Measurements from ENCODE around the gene FEZF2. TPM values are rescaled to one million over a fixed set of nuclear protein-coding genes. Genes with fewer than 3 reads are reported as not detected.

The FEZF2 gene
- total RNA-seq, 1 donor from 2014 or later: 7.6 TPM

DNA sequence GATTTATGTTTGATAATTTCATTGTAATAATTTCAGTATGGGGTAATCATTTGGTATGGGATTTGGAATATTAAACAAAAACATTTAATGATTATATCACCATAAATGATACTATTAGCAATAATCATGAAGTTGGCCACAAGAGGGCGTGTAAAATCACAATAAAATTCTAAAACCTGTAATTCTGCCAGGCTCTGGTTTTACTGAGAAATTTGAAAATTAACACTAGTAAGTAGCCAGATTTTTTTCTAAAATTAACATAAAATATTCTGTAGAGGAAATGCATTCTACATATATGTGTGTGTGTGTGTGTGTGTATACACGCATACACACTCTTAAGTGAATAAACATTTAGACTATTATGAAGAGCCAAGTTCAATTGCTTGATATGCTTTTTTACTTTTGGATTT is 40.5 kb downstream of the FEZF2 start:
- no peaks in the 10 kb centered on the region for H3K36me3 ChIP-seq
- Mint-ChIP-seq H3K4me1 (peaks cover 23% of the 10 kb centered on the region), H3K9me3 (no peaks in the 10 kb centered on the region), H3K36me3 (no peaks in the 10 kb centered on the region), H3K27ac (no peak overlapping the region), H3K27me3 (ENCODE audit: insufficient read depth, low read depth) (peaks cover 2% of the 10 kb centered on the region), H3K4me3 (no peak overlapping the region)
- no peak overlapping the region for H3K4me3 ChIP-seq
- peaks cover 23% of the 10 kb centered on the region for H3K27me3 ChIP-seq
- no peak overlapping the region for H3K4me2 ChIP-seq
- H3K9ac ChIP-seq: no peak overlapping the region
- peak; percentile 49 for DNase-seq (ENCODE audit: low spot score)
- TF ChIP-seq EZH2 (IDR thresholded peaks at IDR 0.05) (no peak), EZH2phosphoT487 (IDR thresholded peaks at IDR 0.05) (no peak)
- TF ChIP-seq, protein P1, sequence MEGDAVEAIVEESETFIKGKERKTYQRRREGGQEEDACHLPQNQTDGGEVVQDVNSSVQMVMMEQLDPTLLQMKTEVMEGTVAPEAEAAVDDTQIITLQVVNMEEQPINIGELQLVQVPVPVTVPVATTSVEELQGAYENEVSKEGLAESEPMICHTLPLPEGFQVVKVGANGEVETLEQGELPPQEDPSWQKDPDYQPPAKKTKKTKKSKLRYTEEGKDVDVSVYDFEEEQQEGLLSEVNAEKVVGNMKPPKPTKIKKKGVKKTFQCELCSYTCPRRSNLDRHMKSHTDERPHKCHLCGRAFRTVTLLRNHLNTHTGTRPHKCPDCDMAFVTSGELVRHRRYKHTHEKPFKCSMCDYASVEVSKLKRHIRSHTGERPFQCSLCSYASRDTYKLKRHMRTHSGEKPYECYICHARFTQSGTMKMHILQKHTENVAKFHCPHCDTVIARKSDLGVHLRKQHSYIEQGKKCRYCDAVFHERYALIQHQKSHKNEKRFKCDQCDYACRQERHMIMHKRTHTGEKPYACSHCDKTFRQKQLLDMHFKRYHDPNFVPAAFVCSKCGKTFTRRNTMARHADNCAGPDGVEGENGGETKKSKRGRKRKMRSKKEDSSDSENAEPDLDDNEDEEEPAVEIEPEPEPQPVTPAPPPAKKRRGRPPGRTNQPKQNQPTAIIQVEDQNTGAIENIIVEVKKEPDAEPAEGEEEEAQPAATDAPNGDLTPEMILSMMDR (IDR thresholded peaks at IDR 0.05): peak; percentile 83
- no peaks in the 10 kb centered on the region for H3K79me2 ChIP-seq (ENCODE audit: low read depth)
- H2AFZ ChIP-seq (replicated peaks): no peak overlapping the region
- peaks cover 5% of the 10 kb centered on the region for H4K20me1 ChIP-seq (ENCODE audit: low read depth)
- no peaks in the 10 kb centered on the region for H3K9me3 ChIP-seq (ENCODE audit: low read depth)
- no peaks in the 10 kb centered on the region for H3K4me1 ChIP-seq
- peaks cover 5% of the 10 kb centered on the region for H3F3A ChIP-seq (ENCODE audit: low read depth)
- no peak overlapping the region for H3K27ac ChIP-seq

DNA sequence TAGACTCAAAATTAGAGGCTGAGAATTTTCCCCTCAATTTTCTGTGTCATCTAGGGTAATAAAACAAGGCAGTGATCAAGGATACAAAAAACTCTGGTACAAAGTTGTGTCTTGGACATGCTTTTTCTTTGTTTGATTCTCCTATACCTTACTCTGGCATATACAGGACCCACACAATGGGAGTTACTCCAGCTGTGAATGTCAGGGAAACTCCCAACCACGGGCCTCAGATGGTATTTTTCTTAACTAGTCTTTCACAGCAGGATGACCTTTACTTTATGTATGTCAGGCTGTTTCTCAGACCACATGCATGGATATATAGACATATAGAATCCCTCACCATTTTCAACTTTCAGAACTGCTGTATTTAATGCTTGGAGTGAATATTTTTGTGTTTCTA is 41.3 kb downstream of the FEZF2 start:
- no peak for DNase-seq (ENCODE audit: low spot score)
- no peaks in the 10 kb centered on the region for H3K79me2 ChIP-seq (ENCODE audit: low read depth)
- H3K27me3 ChIP-seq: peaks cover 15% of the 10 kb centered on the region
- H3K9me3 ChIP-seq (ENCODE audit: low read depth): no peaks in the 10 kb centered on the region
- H3K36me3 ChIP-seq: no peaks in the 10 kb centered on the region
- no peaks in the 10 kb centered on the region for H3K4me1 ChIP-seq
- H3F3A ChIP-seq (ENCODE audit: low read depth): peaks cover 5% of the 10 kb centered on the region
- H4K20me1 ChIP-seq (ENCODE audit: low read depth): peaks cover 5% of the 10 kb centered on the region
- no peak overlapping the region for H3K27ac Mint-ChIP-seq
- H2AFZ ChIP-seq (replicated peaks): no peak overlapping the region
- no peak for TF ChIP-seq EZH2phosphoT487 (IDR thresholded peaks at IDR 0.05)
- TF ChIP-seq, protein P1 (IDR thresholded peaks at IDR 0.05): no peak
- H3K4me2 ChIP-seq: no peak overlapping the region
- no peak overlapping the region for H3K4me3 Mint-ChIP-seq
- H3K9me3 Mint-ChIP-seq: no peaks in the 10 kb centered on the region
- peaks cover 2% of the 10 kb centered on the region for H3K27me3 Mint-ChIP-seq (ENCODE audit: insufficient read depth, low read depth)
- no peaks in the 10 kb centered on the region for H3K36me3 Mint-ChIP-seq
- no peak overlapping the region for H3K9ac ChIP-seq
- no peak overlapping the region for H3K4me3 ChIP-seq
- no peak overlapping the region for H3K27ac ChIP-seq
- peaks cover 23% of the 10 kb centered on the region for H3K4me1 Mint-ChIP-seq

DNA sequence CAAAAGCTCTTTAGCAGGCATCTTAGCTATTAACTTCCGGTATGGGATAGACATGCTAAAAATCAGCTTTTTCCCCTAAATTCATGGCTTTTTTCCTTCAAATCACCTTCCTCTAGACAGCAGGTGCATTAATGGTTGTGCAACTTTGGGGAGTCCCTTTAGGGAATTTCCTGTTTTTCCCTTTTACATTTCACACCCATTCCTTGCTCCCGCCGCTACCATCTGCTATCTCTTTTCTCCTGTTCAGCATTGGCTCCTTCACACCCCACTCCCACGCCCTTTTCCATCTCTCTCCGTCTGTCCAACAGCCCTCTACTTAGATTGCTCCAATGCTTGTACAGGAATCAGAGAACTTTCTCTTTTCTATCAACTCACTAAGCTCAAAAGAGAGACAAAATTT is 43.4 kb downstream of the FEZF2 start:
- Histone ChIP-seq H3F3A (ENCODE audit: low read depth) (peaks cover 5% of the 10 kb centered on the region), H3K27me3 (no peaks in the 10 kb centered on the region), H3K27ac (no peak overlapping the region), H3K4me1 (no peaks in the 10 kb centered on the region), H4K20me1 (ENCODE audit: low read depth) (peaks cover 5% of the 10 kb centered on the region), H3K4me2 (no peak overlapping the region), H3K4me3 (no peak overlapping the region), H3K9me3 (ENCODE audit: low read depth) (no peaks in the 10 kb centered on the region), H3K79me2 (ENCODE audit: low read depth) (no peaks in the 10 kb centered on the region), H3K36me3 (no peaks in the 10 kb centered on the region), H2AFZ (replicated peaks) (no peak overlapping the region), H3K9ac (no peak overlapping the region)
- Mint-ChIP-seq H3K4me3 (no peak overlapping the region), H3K36me3 (peaks cover 2% of the 10 kb centered on the region), H3K4me1 (peaks cover 20% of the 10 kb centered on the region), H3K27ac (no peak overlapping the region), H3K27me3 (ENCODE audit: insufficient read depth, low read depth) (peaks cover 2% of the 10 kb centered on the region), H3K9me3 (no peaks in the 10 kb centered on the region)
- TF ChIP-seq EZH2phosphoT487 (IDR thresholded peaks at IDR 0.05): no peak
- TF ChIP-seq, protein P1 (IDR thresholded peaks at IDR 0.05): no peak
- TF ChIP-seq EZH2 (IDR thresholded peaks at IDR 0.05): no peak
- DNase-seq (ENCODE audit: low spot score): no peak
